HCT116 (cell line): ENCODE data around the gene VCX3B.

Experiments
- YY1 ChIP-seq: IDR thresholded peaks from 2 replicates; pipeline ENCODE4 v1.6.1; 2011; ENCODE audit warnings: low read length, low read depth, moderate library complexity, mild to moderate bottlenecking; ENCODE audit not compliant: insufficient replicate concordance; ENCODE audit errors: extremely low read depth
- TF ChIP-seq, protein P1 (sequence below), 3 experiments: fragments of 200-600 bp in 1 of 3; sonication (generic) in 1 of 3; IDR thresholded peaks in 2 of 3; conservative IDR thresholded peaks in 1 of 3; 2 replicates each; pipeline ENCODE4 v1.5.1; 2012 to 2017; ENCODE audit warnings: low read depth in 2 of 3, low read length in 2 of 3, antibody characterized with exemption in 1 of 3, borderline replicate concordance in 1 of 3, control low read depth in 1 of 3, mild to moderate bottlenecking in 1 of 3, mixed read lengths in 1 of 3, mixed run types in 1 of 3, moderate library complexity in 1 of 3; ENCODE audit not compliant: insufficient read depth in 1 of 3
- TF ChIP-seq, protein P2 (sequence below): IDR thresholded peaks from 2 replicates; pipeline ENCODE4 v1.6.1; 2012; ENCODE audit warnings: low read depth

DNA sequence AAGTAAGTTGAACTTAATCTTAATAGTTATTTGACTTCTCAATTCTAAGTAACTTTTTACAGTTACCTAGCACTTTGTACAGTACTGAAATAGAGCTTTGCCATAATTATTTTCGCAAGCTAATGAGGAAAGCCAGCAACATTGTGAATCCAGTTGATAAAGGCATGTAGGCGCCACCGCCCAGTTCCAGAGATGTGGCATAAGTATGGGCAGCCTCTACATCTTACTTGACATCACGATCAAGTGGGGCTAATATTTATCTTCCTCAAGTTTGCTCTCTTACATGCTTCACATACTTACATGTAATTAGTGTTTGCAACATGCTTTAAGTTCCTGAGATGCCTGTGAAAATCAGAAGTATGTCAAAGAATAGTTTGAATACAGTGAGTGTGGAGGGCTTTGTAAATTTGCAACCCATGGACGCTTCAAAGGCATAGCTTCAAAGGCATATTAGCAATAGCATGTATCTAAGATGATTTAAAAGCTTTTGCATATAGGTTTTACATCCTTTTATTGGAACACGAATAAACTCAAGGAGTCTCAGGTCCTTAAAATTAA, 34.9 kb upstream of the VCX3B start:
- TF ChIP-seq, protein P1, sequence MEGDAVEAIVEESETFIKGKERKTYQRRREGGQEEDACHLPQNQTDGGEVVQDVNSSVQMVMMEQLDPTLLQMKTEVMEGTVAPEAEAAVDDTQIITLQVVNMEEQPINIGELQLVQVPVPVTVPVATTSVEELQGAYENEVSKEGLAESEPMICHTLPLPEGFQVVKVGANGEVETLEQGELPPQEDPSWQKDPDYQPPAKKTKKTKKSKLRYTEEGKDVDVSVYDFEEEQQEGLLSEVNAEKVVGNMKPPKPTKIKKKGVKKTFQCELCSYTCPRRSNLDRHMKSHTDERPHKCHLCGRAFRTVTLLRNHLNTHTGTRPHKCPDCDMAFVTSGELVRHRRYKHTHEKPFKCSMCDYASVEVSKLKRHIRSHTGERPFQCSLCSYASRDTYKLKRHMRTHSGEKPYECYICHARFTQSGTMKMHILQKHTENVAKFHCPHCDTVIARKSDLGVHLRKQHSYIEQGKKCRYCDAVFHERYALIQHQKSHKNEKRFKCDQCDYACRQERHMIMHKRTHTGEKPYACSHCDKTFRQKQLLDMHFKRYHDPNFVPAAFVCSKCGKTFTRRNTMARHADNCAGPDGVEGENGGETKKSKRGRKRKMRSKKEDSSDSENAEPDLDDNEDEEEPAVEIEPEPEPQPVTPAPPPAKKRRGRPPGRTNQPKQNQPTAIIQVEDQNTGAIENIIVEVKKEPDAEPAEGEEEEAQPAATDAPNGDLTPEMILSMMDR (IDR thresholded peaks at IDR 0.05 in 2 of 3, conservative IDR thresholded peaks at IDR 0.05 in 1 of 3; ENCODE audit: borderline replicate concordance in 1 of 3, insufficient read depth in 1 of 3, low read depth in 2 of 3, low read length in 2 of 3) = no peak
- TF ChIP-seq, protein P2, sequence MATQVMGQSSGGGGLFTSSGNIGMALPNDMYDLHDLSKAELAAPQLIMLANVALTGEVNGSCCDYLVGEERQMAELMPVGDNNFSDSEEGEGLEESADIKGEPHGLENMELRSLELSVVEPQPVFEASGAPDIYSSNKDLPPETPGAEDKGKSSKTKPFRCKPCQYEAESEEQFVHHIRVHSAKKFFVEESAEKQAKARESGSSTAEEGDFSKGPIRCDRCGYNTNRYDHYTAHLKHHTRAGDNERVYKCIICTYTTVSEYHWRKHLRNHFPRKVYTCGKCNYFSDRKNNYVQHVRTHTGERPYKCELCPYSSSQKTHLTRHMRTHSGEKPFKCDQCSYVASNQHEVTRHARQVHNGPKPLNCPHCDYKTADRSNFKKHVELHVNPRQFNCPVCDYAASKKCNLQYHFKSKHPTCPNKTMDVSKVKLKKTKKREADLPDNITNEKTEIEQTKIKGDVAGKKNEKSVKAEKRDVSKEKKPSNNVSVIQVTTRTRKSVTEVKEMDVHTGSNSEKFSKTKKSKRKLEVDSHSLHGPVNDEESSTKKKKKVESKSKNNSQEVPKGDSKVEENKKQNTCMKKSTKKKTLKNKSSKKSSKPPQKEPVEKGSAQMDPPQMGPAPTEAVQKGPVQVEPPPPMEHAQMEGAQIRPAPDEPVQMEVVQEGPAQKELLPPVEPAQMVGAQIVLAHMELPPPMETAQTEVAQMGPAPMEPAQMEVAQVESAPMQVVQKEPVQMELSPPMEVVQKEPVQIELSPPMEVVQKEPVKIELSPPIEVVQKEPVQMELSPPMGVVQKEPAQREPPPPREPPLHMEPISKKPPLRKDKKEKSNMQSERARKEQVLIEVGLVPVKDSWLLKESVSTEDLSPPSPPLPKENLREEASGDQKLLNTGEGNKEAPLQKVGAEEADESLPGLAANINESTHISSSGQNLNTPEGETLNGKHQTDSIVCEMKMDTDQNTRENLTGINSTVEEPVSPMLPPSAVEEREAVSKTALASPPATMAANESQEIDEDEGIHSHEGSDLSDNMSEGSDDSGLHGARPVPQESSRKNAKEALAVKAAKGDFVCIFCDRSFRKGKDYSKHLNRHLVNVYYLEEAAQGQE = no peak
- no peak for TF ChIP-seq YY1
